Pancreas (tissue), 10 donors: Measurements from ENCODE around the gene ME2. TPM values are rescaled to one million over a fixed set of nuclear protein-coding genes. Genes with fewer than 3 reads are reported as not detected.
A peak's percentile ranks its signal among the peaks of the same experiment; 100 is the strongest.

Experiments used
- ATAC-seq, 4 donors: fragments of 200-7000 bp; cut with Tn5 transposase; one replicate each; pipeline versions ENCODE4 v1.8.0 to v1.9.1; 2020; ENCODE audit warnings: mild to moderate bottlenecking in 4 of 4, moderate library complexity in 4 of 4
- DNase-seq, 6 donors: peaks; one replicate each; pipeline ENCODE4 v3.0.0-alpha.2; 2020
- FAIRE-seq: peaks from 2 replicates; lab custom pipeline; 2012; peaks lifted over from hg19 to GRCh38; lab: Jason Lieb, UNC
- H3K27ac ChIP-seq, 4 donors: fragments of 200-600 bp; sonication (generic); 1 replicate in 3 of 4; 2 replicates in 1 of 4; pipeline versions ENCODE4 v1.5.0 to v1.8.0; 2020
- H3K27me3 ChIP-seq, 4 donors: fragments of 200-600 bp; one replicate each; pipeline ENCODE4 v1.8.0; 2021
- H3K36me3 ChIP-seq, 3 donors: fragments of 200-600 bp; sonication (generic) in 1 of 3; one replicate each; pipeline versions ENCODE4 v1.5.0 to v1.8.0; 2020 to 2021
- H3K4me1 ChIP-seq, 3 donors: fragments of 200-600 bp; one replicate each; pipeline ENCODE4 v1.8.0; 2021
- H3K4me3 ChIP-seq, 4 donors: fragments of 200-600 bp; sonication (generic) in 2 of 4; one replicate each; pipeline versions ENCODE4 v1.5.0 to v1.8.0; 2020 to 2021
- H3K9me3 ChIP-seq, 4 donors: fragments of 200-600 bp; one replicate each; pipeline ENCODE4 v1.8.0; 2021
- WGBS, 2 donors: extraction: QIAGEN DNeasy Blood & Tissue Kit; methylation state at CpG; one replicate each; pipeline ENCODE4 v1.1.7; 2013; 5-methylcytosine and 5-hydroxymethylcytosine counted together
- intact Hi-C, 3 donors: fragments of 100-400 bp; cut with DNase I; formaldehyde crosslinking; loops; one replicate each; pipeline versions ENCODE4 v1.11.1 to v1.14.2; 2022
- polyA plus RNA-seq, 2 donors: library from polyadenylated mRNA; stranded (reverse); fragments of 200-250 nt; gene quantifications; one replicate each; pipeline ENCODE4 v1.2.3, GENCODE V29; 2013
- total RNA-seq, 6 donors: library from RNA; stranded (reverse); fragmentation: NEBNext Ultra II Directional in 4 of 6; extraction: Animal tissue kit (Norgen Biotek cat#: 25700) in 4 of 6; gene quantifications; one replicate each; pipeline versions ENCODE4 v1.2.1 to v1.2.4, GENCODE V29; 2021 to 2023
- TF ChIP-seq, protein P1 (sequence below), 4 donors: fragments of 200-600 bp; sonication (generic) in 3 of 4; IDR thresholded peaks; one replicate each; pipeline versions ENCODE4 v1.5.0 to v1.8.0; 2021; ENCODE audit warnings: antibody characterized with exemption in 4 of 4
- donor health status: healthy with polysubstance abuse.
- donor health status: DM: no; HTN: no; CAD: no; lungs with moderate emphysema.
- donor health status: DM: no; HTN: no; CAD: no.
- donor health status: control.
- donor health status: control.
- donor health status: Bipolar disorder and iron deficiency.
- donor health status: DM: yes; HTN: yes; CAD: no.
- donor health status: DM: no; HTN: no; CAD: no.
- donor health status: DM: no; HTN: no; CAD: no.
- donor health status: DM: yes; HTN: yes; CAD: no.

Gene ME2
- total and polyA plus RNA-seq, 8 donors: 9.9 to 22.1 (median 17.6) TPM

DNA sequence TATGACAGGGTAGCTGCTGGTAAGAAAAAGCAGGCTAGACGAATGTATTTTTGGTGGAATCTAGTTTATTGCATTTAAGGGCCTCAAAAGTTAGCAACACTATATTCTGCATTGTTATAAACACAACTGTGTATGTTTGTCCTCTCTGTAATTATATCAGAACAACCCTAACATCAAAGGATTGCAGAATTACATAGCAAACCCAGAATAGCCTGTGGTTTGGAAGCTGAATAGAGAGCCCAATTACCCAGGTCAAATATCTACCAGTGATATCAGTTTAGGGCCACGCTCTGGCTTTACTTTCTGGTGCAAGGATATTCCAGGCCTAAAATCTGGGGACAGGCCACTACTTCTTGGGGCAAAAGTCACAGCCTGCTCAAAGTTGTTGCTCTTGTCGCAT, 34.0 kb upstream of the ME2 start:
- H3K27me3 ChIP-seq: no peaks in the 10 kb centered on the region
- FAIRE-seq: no peak
- DNase-seq: no peak
- H3K4me3 ChIP-seq: no peak overlapping the region
- peaks cover 0 to 7% (median 5%) of the 10 kb centered on the region in 3 donors for H3K4me1 ChIP-seq
- 71 to 76% methylated on average over 3 of the region's 3 CpGs for WGBS, 2 donors
- no peak overlapping the region for H3K27ac ChIP-seq
- no peak for ATAC-seq
- H3K36me3 ChIP-seq: no peaks in the 10 kb centered on the region
- H3K9me3 ChIP-seq: no peaks in the 10 kb centered on the region
- intact Hi-C loops: no loop called here
- TF ChIP-seq, protein P1, sequence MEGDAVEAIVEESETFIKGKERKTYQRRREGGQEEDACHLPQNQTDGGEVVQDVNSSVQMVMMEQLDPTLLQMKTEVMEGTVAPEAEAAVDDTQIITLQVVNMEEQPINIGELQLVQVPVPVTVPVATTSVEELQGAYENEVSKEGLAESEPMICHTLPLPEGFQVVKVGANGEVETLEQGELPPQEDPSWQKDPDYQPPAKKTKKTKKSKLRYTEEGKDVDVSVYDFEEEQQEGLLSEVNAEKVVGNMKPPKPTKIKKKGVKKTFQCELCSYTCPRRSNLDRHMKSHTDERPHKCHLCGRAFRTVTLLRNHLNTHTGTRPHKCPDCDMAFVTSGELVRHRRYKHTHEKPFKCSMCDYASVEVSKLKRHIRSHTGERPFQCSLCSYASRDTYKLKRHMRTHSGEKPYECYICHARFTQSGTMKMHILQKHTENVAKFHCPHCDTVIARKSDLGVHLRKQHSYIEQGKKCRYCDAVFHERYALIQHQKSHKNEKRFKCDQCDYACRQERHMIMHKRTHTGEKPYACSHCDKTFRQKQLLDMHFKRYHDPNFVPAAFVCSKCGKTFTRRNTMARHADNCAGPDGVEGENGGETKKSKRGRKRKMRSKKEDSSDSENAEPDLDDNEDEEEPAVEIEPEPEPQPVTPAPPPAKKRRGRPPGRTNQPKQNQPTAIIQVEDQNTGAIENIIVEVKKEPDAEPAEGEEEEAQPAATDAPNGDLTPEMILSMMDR (IDR thresholded peaks at IDR 0.05): no peak

DNA sequence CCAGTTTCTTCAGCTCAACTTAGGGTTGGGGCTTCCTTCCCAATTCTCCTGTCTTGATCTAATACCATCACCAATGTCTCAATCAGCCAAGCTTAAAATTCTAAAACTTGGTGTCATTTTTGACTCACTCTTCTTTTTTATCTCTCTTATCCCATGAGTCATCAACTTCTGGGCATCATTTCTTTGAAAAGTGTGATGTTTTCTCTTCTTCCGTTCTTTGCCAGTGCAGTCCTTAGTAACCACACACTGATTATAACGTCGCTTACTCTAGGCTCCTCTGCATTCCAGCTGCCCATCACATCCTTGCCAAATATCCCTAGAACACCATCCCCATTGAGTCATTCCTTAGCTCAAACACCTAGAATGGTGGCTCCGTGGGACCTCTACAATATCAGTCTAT, 31.7 kb upstream of the ME2 start:
- WGBS, 2 donors: 84 to 94% methylated on average over 4 of the region's 4 CpGs
- Histone ChIP-seq H3K4me1 (peaks cover 0 to 7% (median 5%) of the 10 kb centered on the region in 3 donors), H3K36me3 (no peaks in the 10 kb centered on the region), H3K4me3 (no peak overlapping the region), H3K27ac (no peak overlapping the region), H3K9me3 (no peaks in the 10 kb centered on the region), H3K27me3 (no peaks in the 10 kb centered on the region)
- TF ChIP-seq, protein P1 (IDR thresholded peaks at IDR 0.05): no peak
- ATAC-seq: no peak
- intact Hi-C loops: no loop called here
- no peak for FAIRE-seq
- no peak for DNase-seq

DNA sequence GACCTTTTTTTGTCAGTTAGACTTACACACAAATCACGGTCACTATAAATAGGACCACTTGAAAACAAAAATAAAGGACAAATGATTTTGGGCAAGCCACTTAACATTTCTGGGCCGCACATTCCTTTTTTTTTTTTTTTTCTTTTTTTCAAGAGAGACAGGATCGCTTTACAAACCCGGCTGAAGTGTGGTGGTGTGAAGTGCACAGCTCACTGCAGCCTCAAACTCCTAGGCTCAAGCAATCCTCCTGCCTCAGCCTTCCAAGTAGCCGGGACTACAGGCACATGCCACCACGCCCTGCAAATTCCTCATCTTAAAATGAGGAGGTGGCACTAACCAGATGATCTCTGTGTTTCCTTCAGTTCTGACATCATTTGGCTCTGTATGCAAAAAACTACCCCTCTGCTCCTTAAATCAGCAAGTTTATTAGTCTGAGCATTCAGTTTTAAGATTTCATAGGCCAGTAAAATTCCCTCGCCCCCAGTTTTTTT, 30.8 kb upstream of the ME2 start:
- DNase-seq: no peak
- no peak for FAIRE-seq
- no peaks in the 10 kb centered on the region for H3K9me3 ChIP-seq
- intact Hi-C loops: no loop called here
- TF ChIP-seq, protein P1 (IDR thresholded peaks at IDR 0.05): no peak
- 82 to 84% methylated on average over 7 of the region's 7 CpGs for WGBS, 2 donors
- peak in 1 of 4 donors; percentile 43 for ATAC-seq
- H3K27me3 ChIP-seq: no peaks in the 10 kb centered on the region
- no peak overlapping the region for H3K27ac ChIP-seq
- H3K4me3 ChIP-seq: no peak overlapping the region
- H3K36me3 ChIP-seq: no peaks in the 10 kb centered on the region
- peaks cover 0 to 7% (median 5%) of the 10 kb centered on the region in 3 donors for H3K4me1 ChIP-seq

DNA sequence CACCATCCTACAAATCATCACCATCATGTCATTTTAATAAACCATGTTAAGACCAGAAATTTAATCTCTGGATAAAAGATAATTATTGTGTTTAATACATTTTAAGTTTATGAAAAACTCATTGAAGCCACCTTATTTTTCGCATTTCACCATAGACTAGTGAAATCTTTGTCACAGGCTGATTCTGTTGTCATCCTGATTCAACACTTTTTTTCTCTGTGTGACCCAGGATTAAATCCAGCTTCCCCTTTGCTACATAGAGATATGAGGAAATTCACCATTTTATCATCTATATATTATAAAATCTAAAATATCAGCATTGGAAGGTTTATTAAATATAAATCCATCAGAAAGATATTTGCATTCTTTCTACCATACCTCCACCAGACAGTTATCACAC, 29.9 kb upstream of the ME2 start:
- Histone ChIP-seq H3K4me3 (no peak overlapping the region), H3K27ac (no peak overlapping the region), H3K4me1 (peaks cover 0 to 9% (median 5%) of the 10 kb centered on the region in 3 donors), H3K27me3 (no peaks in the 10 kb centered on the region), H3K9me3 (no peaks in the 10 kb centered on the region), H3K36me3 (no peaks in the 10 kb centered on the region)
- no peak for ATAC-seq
- intact Hi-C loops: no loop called here
- 91 to 92% methylated on average over 1 of the region's 1 CpG for WGBS, 2 donors
- TF ChIP-seq, protein P1 (IDR thresholded peaks at IDR 0.05): no peak
- no peak for DNase-seq
- no peak for FAIRE-seq

DNA sequence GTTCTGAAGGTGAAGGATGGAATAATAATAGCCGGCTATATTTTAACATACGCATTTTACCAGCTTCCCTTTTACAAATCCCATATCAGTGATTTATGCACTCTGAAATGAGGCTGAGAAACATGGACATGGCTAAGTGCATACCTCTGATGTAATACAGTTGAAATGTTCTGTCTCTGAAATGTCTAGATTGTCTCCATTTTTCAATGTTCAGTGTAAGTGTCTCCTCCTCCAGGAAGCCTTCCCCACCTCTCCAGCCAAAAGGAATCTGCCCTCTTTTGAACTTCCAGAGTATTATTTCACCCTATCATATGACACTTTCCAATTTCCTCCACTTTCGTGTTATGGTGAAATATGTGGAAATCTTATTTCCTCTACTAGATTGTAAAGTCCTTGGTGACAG, 29.5 kb upstream of the ME2 start:
- 79% methylated on average over 3 of the region's 3 CpGs for WGBS, 2 donors

More for the DNA sequence above, 29.5 kb upstream of the ME2 start:
- FAIRE-seq (no peak), DNase-seq (no peak), ATAC-seq (no peak)
- Histone ChIP-seq H3K4me1 (peaks cover 0 to 7% (median 5%) of the 10 kb centered on the region in 3 donors), H3K27me3 (no peaks in the 10 kb centered on the region), H3K36me3 (no peaks in the 10 kb centered on the region), H3K4me3 (no peak overlapping the region), H3K9me3 (no peaks in the 10 kb centered on the region), H3K27ac (no peak overlapping the region)
- TF ChIP-seq, protein P1 (IDR thresholded peaks at IDR 0.05): no peak
- intact Hi-C loops: no loop called here
